Activated naive CD8-positive, alpha-beta T cell treated with anti-CD3 and anti-CD28 coated beads, Interleukin-2, amount 50 U/mL, for 16 hours (primary cell): ENCODE results near the gene ZFP64.
"Not testable (repeated sequence)": the region's sequence is repeated elsewhere in the genome, so short reads cannot be mapped to it uniquely, and the experiment has no call there.

Experiments
- DNase-seq: peaks from one replicate; pipeline ENCODE4 v3.0.0-alpha.2; 2020; ENCODE audit warnings: low read depth, low spot score

ZFP64 gene

DNA sequence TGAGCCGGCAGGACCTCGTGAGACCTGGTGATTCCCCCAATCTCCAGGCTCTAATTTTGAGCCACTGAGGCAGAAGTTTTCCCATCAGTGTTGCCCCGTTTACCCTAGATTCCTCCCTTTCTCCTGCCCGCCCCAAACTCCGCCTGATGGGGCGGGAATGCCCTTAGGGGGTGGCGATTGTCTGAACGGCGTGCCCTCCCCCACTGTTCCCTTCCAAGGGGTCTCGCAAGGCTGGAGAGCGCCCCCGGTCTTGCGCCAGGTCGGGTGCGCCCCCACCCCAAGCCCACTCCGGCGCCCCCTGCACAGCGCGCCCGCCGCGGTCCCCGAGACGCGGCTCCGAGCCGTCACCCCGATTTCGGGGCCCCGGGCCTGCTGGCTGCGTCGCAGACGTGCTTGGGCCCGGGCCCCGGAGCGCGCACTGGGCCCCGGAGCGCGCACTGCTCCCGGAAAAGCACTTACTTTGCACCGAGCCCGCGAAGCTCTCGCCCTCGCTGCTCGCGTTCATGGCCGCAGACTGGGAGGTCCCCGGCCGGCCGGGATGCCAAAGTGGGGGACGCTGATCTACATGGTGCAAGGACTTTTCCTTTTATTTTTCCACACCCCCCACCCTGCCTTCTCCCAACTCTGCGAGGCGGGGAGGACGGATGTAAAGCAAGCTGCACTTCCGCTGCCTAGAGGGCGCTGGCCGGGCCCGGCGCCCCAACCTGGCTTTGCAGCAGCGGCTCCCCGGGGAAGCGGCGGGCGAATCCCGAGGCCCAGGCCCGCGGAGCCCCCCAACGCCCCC lies at the start of gene ZFP64:
Gene ZFP64 (minus strand): TSS at position 648 of the 784 bp plus-strand sequence. CDS start 143 bp downstream, at position 505.
- peak; percentile 30 for DNase-seq

DNA sequence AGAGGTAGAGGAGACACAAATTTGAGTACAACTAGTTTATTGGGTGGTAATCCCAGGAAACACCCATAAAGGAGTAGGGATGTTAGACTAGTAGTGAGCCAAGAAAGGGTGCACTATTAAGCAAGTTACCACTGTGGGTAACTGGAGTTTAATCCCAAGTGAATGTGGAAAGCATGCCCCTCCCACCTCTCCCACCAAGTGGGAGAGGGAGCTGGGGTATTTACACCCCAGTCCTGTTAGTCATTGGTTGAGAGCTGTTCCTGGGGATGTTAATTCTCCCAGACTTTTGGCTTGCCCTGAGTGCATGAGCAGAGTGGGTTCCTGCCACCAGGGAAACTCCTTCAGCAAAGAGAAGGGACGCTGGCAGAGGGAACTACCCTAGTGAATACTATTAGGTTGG lies 49.2 kb upstream of the ZFP64 start:
- DNase-seq = no peak

DNA sequence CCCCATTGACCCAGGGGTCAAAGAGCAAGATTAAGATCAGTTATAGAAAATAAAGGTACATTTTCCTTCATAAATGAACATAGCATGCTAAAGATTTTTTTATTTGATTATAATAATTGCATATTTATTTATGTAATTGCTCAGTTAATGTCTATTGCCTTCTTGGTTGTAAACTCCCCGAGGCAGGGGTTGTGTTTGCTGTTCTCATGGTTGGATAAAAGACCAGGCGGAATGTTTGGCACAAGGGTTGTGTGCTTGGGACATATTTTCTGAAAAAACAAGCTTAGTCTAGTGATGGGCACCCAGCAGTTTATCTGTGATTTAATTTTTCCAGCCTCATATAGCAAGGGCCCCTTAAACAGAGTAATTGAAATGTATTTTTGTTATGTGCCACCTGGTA lies 47.5 kb upstream of the ZFP64 start:
- DNase-seq = no peak

DNA sequence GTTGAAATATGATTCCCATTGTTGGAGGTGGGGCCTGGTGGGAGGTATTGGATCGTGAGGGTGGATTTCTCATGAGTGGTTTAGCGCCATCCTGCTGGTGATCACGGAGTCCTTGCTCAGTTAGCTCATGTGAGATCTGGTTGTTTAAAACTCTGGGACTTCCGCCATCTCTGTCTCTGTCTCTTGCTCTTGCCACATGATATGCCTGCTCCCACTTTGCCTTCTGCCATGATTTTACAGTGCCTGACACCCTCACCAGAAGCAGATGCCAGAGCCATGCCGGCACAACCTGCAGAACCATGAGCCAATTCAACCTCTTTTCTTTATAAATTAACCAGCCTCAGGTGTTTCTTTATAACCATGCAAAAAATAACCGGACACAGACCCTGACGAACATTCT lies 44.7 kb upstream of the ZFP64 start:
- no peak for DNase-seq

DNA sequence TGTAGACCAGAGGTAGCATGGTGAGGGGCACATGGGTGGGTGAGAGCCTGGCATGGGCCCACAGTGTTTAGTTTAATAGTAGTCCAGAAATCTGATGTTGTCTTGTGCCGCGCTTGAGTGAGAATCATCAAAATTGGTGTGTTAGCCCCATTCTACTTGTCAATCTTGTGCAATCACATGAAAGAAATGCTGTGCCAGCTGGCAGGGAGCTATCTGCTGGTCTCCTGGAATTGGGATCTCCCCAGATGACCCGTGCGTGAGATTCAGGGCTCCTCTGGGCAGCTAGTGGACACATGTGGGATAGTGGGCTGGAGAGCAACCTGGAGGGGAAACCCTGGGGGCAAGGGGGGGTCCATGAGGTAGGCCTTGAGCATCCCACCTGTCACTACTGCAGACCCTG lies 43.5 kb upstream of the ZFP64 start:
- DNase-seq = no peak

DNA sequence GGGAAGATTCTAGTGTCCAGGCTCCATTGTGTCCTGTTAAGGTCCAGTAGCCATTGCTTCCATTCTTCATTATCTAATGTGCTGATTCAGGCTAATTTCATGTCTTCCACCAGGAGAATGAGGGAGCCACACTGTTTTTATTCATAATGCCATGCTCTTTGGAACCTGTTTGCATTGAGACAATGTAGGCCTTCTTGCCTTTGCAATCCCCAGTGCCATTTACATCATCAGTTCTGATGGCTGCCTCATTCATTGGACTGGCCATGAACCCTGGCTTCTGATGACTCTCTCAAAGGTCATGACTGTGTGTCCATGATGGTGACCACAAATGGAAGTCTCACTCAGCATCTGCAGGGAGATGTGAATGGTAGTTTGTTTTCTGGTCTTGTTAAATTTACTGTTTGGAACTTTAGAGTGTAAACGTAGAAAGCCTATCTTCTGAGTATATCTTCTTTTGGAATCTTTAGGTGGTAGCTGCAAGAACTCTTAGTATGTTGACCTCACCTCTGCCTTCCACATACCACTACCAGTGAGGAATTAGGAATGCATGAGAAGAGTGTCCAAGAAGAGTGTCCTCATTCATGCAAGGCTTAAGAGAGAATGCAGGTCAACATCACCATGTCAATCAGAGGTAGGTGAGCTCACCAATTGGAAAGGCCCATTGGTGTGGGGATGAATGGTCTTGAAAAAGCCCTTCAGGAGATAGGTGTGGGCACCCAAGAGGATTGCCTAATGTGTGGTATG lies 42.9 kb upstream of the ZFP64 start:
- no peak for DNase-seq

DNA sequence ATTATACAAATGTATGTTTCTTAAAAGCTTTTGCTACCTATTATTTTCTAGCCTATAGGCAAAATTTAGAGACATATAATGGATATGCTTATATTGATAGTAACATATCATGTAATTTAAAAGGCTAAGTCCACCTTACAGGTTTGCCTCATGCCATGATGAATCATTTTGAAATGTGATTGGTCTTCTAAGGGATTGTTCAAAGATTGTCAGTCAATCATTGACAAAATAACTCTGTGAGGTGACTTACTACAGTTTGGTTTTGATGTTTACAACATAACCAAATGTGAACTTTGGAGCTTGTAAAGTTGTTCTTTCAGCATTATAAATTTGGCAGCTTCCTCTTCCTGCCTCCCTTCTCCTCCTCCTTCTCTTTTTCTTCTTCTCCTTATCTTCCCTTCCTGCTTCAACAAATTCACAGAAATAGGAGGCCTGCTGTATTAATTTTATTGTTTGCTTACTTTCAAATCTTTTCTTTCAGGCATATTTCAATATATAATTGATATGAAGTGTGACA lies 39.7 kb upstream of the ZFP64 start:
- DNase-seq = no peak

DNA sequence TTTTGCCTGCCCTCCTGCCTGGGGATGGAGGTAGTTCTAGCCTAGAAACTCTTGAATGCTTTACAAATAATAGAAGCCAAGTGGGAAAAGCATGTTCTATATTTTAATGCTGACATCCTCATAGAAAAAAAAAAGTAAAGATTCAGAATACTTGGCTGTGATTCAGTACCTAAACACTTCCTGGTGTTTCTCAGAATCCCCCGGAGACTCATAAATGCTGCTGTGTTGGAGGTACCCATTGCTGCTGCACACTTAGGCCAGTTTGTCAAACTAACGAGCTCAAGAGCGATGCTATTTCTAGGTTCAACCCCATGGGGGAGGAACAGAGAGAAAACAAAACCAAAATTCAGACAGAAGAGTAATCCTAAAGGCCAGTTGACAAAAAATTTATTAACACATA lies 38.8 kb upstream of the ZFP64 start:
- no peak for DNase-seq

DNA sequence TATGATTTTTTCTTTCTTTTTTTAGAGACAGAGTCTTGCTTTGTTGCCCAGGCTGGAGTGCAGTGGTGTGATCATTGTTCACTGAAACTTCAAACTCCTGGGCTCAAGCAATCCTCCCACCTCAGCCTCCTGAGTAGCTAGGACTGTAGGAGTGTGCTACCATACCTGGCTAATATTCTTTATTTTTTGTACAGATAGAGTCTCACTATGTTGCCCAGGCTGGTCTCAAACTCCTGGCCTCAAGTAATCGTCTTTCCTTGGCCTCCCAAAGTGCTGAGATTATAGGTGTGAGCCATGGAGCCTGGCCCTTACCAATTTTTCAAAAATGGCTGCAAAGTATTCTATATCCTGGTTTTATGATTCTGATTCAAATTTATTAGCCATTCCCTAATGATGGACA lies 37.8 kb upstream of the ZFP64 start:
- not testable (repeated sequence) for DNase-seq

DNA sequence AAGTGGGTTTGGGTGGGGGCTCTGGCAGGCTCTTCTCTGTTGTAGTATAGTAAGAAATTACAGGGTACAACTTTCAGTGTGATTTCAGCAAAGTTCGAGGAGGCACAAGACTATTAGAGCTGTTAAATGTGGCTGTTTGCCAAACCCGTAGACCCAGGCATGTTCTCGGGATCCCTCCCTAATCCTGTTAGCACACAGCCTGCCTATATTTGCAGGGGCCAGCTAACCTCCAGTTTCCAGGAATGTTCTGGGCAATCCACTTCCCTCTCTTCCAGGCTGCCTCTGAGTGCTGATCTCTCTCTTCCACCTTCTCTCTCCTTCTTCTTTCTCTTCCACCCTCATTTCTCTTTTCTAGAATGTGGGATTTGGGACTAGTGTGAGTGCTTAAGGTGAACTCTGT lies 34.8 kb upstream of the ZFP64 start:
- no peak for DNase-seq

DNA sequence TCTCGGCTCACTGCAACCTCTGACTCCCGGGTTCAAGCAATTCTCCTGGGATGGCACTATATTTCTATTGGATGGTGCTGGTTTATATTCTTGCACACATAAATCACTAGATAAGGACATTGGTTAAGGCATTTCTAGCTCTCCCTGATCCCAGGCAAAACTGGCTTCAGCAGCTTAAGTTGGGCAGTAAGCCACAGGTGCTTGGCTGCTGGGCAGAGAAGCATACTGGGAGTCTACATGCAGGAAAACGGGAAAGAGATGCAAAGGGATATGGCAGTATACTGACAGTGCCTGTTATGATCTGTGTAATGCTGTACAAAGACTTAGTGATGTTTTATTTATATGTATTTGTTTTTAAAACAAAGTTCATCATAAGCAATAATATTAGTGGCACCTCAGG lies 33.3 kb upstream of the ZFP64 start:
- DNase-seq = no peak

DNA sequence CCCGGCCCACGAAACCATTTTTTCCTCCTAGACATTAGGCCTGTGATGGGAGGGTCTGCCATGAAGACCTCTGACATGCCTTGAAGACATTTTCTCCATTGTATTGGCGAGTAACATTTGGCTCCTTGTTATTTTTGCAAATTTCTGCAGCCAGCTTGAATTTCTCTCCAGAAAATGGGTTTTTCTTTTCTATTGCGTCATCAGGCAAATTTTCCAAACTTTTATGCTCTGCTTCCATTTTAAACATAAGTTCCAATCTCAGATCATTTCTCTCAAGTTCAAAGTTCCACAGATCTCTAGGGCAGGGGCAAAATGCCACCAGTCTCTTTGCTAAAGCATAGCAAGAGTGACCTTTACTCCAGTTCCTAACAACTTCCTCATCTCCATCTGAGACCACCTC lies 29.8 kb upstream of the ZFP64 start:
- DNase-seq = not testable (repeated sequence)

DNA sequence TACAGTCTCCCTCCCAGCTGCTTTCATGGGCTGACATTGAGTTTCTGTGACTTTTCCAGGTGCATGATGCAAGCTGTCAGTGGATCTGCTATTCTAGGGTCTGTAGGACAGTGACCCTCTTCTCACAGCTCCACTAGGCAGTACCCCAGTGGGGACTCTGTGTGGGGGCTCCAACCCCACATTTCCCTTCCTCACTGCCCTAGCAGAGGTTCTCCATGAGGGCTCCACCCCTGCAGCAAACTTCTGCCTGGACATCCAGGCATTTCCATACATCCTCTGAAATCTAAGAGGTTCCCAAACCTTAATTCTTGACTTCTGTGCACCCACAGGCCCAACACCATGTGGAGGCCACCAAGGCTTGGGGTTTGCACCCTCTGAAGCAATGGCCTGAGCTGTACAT lies 29.3 kb upstream of the ZFP64 start:
- DNase-seq = not testable (repeated sequence)

DNA sequence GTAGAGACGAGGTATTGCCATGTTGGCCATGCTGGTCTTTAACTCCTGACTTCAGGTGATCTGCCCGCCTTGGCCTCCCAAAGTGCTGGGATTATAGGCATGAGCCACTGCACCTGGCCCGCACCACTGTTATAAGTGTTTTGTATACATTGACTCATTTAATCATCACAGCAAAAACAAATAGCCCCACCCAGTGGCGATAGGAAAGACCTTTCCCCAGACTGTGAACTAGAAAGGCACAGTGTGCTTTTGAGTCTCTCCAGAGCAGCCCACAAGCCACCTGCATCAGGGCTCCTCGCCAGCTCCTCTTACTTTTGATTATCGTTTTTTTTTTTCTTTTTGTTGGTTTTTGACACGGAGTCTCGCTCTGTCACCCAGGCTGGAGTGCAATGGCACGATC lies 27.9 kb upstream of the ZFP64 start:
- DNase-seq = no peak

DNA sequence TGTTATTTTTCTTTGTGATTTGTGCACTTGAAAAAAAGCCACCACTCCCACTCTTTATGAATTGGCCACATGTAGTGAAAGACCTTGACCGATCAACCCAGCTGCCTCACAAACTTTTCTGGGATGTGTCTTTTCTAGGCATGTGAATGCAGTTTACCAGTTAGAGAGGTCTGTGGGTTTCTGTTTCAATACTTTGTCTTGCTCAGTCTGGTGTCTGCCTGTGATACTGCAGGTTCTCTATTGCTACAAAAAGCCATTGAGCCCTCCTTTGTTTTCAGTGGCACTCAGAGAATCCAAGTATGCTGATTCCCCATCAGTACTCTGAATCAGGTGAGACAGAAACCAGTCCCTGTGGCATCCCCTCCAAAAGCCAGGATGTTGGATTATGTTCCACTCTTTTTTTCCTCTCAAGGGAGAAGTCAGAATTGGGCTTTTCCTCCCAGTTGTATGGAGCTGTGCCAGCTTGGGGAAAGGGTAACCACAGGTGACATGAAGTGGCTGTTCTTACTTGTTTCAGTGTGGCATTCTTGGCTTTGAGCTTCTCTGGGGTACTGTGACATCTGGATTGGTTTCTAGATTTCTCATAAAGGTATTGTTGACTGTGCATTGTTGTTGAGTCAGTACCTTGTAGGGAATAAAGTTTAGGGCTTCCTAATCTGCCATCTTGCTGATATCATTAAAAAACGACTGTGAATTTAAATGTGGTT lies 26.3 kb upstream of the ZFP64 start:
- DNase-seq = no peak

DNA sequence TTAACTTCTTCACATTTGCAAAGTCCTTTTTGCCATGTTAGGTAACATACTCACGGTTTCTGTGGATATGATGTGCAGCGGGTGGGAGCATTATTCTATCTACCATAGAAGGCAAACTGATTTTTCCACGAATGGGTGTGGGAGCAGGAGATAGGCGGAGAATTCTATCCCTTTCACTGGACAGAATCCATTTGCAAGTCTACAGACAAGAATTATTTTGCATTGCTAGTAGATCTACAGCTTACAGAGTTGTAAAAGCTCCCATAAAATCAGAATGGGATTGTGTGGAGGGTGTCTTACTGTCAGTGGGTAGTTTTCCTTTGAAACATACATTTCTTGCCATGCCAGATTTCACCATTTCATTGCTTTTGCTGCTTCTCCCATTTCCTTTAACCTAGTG lies 22.4 kb upstream of the ZFP64 start:
- no peak for DNase-seq

DNA sequence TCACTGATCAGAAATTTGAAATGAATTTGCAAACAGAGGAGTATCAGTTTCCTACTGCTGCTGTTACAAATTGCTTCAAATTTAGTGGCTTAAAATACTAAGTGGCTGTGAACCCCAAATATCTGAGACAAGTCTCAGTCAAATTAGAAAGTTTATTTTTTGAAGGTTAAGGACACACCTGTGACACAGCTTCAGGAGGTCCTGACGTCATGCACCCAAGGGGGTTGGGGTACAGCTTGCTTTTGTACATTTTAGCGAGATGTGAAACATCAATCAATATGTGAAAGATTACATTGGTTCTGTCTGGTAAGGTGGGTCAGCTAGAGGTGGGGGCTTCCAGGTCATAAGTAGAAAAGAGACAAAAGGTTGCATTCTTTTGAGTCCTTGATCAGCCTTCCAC lies 21.4 kb upstream of the ZFP64 start:
- no peak for DNase-seq

DNA sequence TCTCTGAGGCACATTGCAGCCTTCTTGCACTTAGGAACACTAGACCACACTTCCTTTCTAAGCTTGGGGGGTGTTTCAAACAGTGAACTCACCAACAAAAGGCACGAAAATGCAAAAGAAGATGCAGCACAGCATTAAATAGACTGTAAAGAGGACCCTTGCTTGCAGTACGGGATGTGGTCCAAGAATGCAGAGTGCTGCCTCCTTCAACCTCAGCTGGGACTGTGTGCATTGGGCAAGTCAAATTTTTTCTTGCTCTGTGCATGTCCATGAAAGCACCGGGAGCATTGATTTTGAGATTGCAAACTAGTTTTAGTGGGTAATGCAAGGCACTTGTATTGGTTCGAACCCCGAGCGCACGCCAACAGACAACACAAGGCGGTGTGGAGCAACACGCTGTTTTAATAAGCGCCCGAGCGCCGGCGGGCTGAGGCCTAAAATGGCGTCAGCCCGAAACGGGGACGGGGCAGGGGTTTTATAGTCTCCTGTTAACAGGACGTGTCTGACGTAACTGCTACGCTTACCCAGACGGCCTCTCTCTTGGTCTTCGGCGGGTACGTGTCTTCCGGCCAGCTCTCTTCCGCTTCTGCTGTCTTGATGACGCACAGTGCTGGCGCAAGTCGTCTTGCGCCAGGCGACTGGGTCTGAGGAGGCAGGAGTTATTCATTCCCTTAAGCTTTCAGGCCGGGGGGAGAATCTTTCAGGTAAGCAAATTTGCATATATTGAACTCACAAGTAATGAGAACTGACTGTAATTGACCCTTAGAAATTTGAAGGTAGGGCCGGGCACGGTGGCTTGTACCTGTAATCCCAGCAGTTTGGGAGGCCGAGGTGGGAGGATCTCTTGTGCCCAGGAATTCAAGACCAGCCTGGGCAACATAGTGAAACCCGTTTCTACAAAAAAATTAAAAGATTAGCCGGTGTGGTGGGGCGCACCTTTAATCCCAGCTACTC lies 18.7 kb upstream of the ZFP64 start:
- DNase-seq = no peak

DNA sequence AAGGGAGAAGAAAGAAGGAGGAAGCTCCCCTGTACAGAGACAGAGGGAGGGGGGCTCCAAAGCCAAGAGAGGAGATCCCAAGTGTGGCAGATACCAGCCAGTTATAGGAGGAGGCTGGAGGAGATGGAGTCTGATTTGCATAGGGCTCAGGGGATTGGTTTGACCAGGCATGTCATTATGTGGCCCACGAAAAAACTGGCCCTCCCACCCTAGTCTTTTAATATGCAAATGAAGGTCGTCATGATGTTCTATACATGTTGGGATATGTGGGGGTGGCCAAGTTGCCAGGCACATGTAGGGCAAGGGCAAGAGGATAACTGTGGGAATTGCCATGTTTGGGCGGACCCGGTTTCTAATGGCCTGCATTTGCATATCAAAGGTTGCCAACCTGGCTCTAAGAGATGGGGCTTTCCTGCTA lies 17.6 kb upstream of the ZFP64 start:
- no peak for DNase-seq

DNA sequence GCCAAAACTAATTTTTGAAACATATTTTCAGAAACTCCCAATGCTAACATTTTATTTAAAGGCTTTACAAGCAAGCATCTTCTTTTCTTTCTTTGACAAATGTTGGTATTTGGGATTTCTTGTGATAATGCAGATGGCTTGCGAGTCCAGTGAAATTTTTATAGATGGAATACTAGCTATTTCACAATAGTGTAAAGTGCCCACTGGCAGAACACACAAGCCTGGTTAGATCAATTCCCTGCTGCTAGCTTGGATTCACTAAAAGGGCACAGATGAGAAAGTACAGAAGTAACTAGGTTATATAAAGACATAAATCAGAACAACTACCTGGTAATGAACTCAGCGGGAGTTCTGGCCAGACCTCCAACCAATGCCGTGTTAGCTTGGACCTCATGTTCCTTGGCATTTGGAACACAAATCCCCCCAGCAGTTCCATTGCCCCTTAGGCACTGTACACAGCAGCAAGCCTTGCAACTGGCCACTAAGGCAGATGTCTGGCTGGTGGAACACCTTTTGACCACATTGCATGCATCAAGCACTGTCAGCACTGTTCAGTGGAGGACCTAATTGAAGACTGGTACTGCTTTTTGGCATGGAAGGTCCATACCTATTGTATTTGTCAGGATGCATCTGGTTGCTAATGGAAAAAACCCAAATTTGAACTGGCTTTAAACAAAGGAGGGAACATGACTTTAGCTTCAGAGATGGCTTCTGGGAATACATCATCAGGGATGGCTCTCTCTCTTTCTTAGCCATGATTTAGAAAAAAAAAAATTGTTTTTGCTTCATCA lies 15.6 kb upstream of the ZFP64 start:
- no peak for DNase-seq
